ENCODE data around the gene PAX8.

PAX8 gene

GRCh38 chr2:113278742-113279139, at the start of gene PAX8:
PAX8 (minus strand) TSS chr2:113278921; CDS start chr2:113278394, 527 bp downstream.
- peak; percentile 3; the same call in 1 of the 2 replicates for TF ChIP-seq RAD21 (IDR thresholded peaks at IDR 0.05; ENCODE audit: low read depth)
- no peak for TF ChIP-seq TEAD4 (IDR thresholded peaks at IDR 0.05)
- peak; percentile 61 for TF ChIP-seq TCF12 (IDR thresholded peaks at IDR 0.05; ENCODE audit: low read depth)
- TF ChIP-seq EP300 (IDR thresholded peaks at IDR 0.05; ENCODE audit: borderline replicate concordance): peak; percentile 59; the same call in 1 of the 2 replicates
- TF ChIP-seq CEBPB (IDR thresholded peaks at IDR 0.05): no peak
- TF ChIP-seq YY1 (IDR thresholded peaks at IDR 0.05; ENCODE audit: low read depth): peak; percentile 79
- peak; percentile 97 for TF ChIP-seq TAF1 (IDR thresholded peaks at IDR 0.05; ENCODE audit: low read depth)
- TF ChIP-seq NFIC (IDR thresholded peaks at IDR 0.05): peak; percentile 48; the same call in 1 of the 2 replicates
- peak; percentile 36; the same call in 1 of the 2 replicates for TF ChIP-seq MAX (IDR thresholded peaks at IDR 0.05)

- TF ChIP-seq ZBTB7A (IDR thresholded peaks at IDR 0.05; ENCODE audit: low read depth) (no peak), TCF12 (IDR thresholded peaks at IDR 0.05; ENCODE audit: low read depth) (no peak), EP300 (IDR thresholded peaks at IDR 0.05; ENCODE audit: borderline replicate concordance) (no peak), TAF1 (IDR thresholded peaks at IDR 0.05; ENCODE audit: low read depth) (no peak)
Measured at GRCh38 chr2:113328043-113328442, 49.3 kb upstream of the PAX8 start.

DNA sequence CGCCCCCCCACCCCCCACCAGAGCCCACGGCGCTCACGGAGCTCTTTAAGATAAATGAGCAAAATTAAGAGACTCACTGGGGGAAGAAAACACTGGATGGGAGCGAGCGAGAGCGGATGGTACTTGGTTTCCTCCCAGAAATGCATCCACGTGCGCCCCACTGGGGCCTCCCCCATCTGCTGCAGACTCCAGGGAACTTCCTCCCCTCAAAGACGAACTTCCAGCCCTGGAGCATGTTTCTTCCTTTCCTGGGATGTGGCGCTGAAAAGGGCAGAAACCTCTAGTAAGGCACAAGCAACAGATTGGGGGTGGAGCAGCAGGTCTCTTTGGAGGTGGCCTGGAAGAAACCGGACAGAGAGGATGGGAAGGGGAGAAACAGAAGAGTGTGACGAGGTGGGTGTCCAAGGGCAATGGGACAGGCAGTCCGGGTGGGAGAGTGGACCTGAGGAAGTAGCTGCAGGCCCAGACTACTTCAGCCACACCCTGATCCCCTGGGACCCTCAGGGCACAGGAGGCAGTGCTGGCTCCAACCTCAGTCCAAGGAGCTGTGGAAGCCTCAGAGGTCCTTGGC, 46.5 kb upstream of the PAX8 start:
- TF ChIP-seq MAX (IDR thresholded peaks at IDR 0.05): peak; percentile 4; the same call in 1 of the 2 replicates

DNA sequence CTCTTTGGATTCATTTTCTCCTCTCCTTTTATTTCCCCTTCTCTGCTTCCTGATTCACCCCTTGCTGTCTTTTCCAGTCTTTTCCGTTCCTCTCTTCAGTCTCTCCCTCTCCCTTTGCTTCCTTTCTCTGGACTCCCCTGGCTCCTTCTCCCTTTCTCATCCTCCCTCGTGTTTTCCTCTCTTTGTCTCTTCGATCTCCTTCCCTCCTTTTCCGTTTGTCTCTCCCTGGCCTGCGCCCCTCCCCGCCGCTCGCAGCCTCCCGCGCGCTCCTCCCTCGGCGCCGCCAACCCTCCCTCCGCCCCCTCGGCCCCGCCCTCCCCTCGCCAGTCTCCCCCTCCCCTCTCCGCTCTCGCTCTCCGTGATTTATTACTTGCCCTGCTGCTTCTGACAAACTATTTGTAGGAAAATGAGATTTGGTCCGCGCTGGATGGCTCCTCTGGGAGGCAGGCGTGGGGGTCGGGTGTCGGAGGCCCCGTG, 46.0 kb upstream of the PAX8 start:
- 0 out of 2 replicates have a peak, but pooled peaks have one; percentile 29 for TF ChIP-seq MAX (IDR thresholded peaks at IDR 0.05)
- no peak for TF ChIP-seq ZBTB7A (IDR thresholded peaks at IDR 0.05; ENCODE audit: low read depth)
- no peak for TF ChIP-seq NFIC (IDR thresholded peaks at IDR 0.05)
- no peak for TF ChIP-seq YY1 (IDR thresholded peaks at IDR 0.05; ENCODE audit: low read depth)

GRCh38 chr2:113323129-113323528, 44.4 kb upstream of the PAX8 start:
- TF ChIP-seq MAX (IDR thresholded peaks at IDR 0.05): peak; percentile 24; the same call in 1 of the 2 replicates
- peak; percentile 85; the same call in 1 of the 2 replicates for TF ChIP-seq ZBTB7A (IDR thresholded peaks at IDR 0.05; ENCODE audit: low read depth)
- TF ChIP-seq NFIC (IDR thresholded peaks at IDR 0.05): peak; percentile 48

- TF ChIP-seq YY1 (IDR thresholded peaks at IDR 0.05; ENCODE audit: low read depth): no peak
Measured at GRCh38 chr2:113316085-113316484, 37.4 kb upstream of the PAX8 start.

DNA sequence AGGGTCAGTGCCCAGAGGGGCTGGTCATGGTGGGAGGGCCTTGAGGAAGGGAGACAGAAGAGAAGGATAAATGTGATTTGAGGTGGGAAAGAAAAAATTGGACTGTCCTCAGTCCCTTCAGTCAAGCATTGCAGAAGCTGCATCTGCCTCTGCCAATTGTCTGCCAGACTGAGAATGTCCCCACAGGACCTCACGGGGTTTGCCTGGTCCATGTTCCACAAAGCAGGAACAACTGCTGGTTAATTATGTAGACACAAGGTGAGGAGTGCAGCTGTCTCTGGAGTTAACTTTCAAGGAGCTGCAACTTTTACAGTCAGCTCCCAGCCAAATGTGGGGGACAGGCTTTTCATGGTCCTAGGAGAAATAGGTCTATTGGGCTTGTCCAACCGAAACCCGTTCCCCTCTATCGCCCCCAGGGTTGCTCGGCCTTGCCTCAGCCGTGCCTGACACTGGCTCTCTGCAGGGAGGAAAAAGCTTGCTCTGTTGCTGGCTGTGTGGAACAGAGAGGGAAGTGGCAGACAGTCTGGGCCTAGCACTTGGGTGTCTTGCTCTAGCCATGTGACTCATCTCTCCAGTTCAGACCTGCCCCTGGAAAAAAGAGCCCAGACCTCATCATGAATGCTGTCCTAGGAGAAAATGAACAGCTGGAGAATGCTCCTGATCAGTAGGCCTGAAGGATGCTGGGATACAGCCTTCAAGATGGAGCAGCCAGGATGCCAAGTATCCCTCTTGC, 31.1 kb upstream of the PAX8 start:
- TF ChIP-seq CEBPB (IDR thresholded peaks at IDR 0.05) (no peak), FOXM1 (IDR thresholded peaks at IDR 0.05; ENCODE audit: borderline replicate concordance, low read depth) (no peak), TCF12 (IDR thresholded peaks at IDR 0.05; ENCODE audit: low read depth) (no peak), EP300 (IDR thresholded peaks at IDR 0.05; ENCODE audit: borderline replicate concordance) (no peak), EGR1 (IDR thresholded peaks at IDR 0.05) (no peak), RAD21 (IDR thresholded peaks at IDR 0.05; ENCODE audit: low read depth) (no peak), NFIC (IDR thresholded peaks at IDR 0.05) (no peak), ZBTB7A (IDR thresholded peaks at IDR 0.05; ENCODE audit: low read depth) (no peak), YY1 (IDR thresholded peaks at IDR 0.05; ENCODE audit: low read depth) (no peak), TEAD4 (IDR thresholded peaks at IDR 0.05) (no peak), CREB1 (IDR thresholded peaks at IDR 0.05; ENCODE audit: low read depth) (no peak), TAF1 (IDR thresholded peaks at IDR 0.05; ENCODE audit: low read depth) (no peak), MAX (IDR thresholded peaks at IDR 0.05) (no peak)
- TF ChIP-seq, protein P1, sequence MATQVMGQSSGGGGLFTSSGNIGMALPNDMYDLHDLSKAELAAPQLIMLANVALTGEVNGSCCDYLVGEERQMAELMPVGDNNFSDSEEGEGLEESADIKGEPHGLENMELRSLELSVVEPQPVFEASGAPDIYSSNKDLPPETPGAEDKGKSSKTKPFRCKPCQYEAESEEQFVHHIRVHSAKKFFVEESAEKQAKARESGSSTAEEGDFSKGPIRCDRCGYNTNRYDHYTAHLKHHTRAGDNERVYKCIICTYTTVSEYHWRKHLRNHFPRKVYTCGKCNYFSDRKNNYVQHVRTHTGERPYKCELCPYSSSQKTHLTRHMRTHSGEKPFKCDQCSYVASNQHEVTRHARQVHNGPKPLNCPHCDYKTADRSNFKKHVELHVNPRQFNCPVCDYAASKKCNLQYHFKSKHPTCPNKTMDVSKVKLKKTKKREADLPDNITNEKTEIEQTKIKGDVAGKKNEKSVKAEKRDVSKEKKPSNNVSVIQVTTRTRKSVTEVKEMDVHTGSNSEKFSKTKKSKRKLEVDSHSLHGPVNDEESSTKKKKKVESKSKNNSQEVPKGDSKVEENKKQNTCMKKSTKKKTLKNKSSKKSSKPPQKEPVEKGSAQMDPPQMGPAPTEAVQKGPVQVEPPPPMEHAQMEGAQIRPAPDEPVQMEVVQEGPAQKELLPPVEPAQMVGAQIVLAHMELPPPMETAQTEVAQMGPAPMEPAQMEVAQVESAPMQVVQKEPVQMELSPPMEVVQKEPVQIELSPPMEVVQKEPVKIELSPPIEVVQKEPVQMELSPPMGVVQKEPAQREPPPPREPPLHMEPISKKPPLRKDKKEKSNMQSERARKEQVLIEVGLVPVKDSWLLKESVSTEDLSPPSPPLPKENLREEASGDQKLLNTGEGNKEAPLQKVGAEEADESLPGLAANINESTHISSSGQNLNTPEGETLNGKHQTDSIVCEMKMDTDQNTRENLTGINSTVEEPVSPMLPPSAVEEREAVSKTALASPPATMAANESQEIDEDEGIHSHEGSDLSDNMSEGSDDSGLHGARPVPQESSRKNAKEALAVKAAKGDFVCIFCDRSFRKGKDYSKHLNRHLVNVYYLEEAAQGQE (IDR thresholded peaks at IDR 0.05; ENCODE audit: low read depth): no peak
- TF ChIP-seq, protein P2, sequence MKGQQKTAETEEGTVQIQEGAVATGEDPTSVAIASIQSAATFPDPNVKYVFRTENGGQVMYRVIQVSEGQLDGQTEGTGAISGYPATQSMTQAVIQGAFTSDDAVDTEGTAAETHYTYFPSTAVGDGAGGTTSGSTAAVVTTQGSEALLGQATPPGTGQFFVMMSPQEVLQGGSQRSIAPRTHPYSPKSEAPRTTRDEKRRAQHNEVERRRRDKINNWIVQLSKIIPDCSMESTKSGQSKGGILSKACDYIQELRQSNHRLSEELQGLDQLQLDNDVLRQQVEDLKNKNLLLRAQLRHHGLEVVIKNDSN (IDR thresholded peaks at IDR 0.05): no peak

DNA sequence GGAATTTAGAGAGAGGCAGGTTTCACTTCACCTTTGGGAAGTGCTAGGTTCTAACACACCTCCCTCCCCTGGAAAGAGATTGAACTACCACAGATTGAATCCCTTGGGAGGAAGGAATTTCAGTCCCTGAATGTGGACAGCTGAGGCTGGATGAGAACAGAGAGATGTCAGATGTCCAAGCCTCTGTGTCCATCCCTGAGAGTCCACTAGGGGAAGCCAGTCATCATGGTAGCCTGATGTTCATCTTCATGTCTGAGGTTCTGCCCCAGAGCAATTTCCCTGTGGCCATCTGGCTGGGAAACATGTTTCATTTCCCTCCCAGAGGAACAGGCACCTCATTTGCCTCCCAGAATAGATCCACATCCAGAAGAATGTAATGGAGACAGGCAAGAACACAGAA, 30.1 kb upstream of the PAX8 start:
- TF ChIP-seq RAD21 (IDR thresholded peaks at IDR 0.05; ENCODE audit: low read depth): peak; percentile 14; the same call in 1 of the 2 replicates
